ENCODE measurements around the gene CPD.
"Not testable (repeated sequence)": the region's sequence is repeated elsewhere in the genome, so short reads cannot be mapped to it uniquely, and the experiment has no call there.

CPD gene

DNA sequence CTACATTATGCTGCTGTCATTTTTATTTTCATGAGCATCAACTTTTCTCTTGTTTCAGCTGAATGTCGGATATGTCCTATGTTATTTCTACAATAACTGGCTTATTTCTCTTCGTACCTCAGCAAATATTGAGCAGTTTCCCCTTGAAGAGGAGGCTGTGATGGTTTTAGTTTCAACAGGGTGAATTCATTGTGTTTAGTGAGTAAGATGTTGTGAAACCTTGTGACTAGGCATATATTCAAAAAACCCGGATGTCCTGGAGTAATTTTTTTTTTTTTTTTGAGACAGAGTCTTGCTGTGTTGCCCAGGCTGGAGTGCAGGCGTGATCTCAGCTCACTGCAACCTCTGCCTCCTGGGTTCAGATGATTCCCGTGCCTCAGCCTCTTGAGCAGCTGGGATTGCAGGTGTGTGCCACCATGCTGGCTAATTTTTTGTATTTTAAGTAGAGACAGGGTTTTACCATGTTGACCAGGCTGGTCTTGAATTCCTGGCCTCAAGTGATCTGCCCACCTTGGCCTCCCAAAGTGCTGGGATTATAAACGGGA, 11.1 kb downstream of the CPD start:
- H3K27me3 Mint-ChIP-seq, result no peaks in the 10 kb centered on the region
- H3K36me3 Mint-ChIP-seq, result peaks cover 25% of the 10 kb centered on the region
- no peak overlapping the region for H3K27ac Mint-ChIP-seq
- H3K9me3 Mint-ChIP-seq (ENCODE audit: low read depth), result no peaks in the 10 kb centered on the region
- no peak overlapping the region for H3K4me3 Mint-ChIP-seq
- peaks cover 18% of the 10 kb centered on the region for H3K4me1 Mint-ChIP-seq (ENCODE audit: low read depth)

DNA sequence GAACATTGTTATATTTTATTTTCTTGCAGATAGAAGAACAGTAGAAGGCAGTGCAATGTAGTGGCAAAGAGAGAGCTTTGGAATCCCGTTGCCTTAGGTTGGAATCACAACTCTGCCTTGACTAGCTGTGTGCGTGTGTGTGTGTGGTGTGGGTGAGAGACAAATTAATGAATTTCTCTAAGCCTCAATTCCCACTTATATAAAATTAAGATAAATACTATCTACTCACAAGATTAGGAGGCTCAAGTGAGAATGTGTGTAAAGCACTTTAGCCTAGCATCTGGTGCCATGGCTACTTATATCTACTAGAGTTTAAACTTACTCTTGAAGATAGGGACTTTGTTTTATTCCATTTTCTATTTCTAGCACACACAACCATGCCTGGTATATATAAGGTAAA, 12.8 kb downstream of the CPD start:
- Mint-ChIP-seq H3K36me3 (peaks cover 22% of the 10 kb centered on the region), H3K4me1 (ENCODE audit: low read depth) (peaks cover 26% of the 10 kb centered on the region), H3K9me3 (ENCODE audit: low read depth) (no peaks in the 10 kb centered on the region), H3K27ac (no peak overlapping the region), H3K4me3 (no peak overlapping the region), H3K27me3 (no peaks in the 10 kb centered on the region)

DNA sequence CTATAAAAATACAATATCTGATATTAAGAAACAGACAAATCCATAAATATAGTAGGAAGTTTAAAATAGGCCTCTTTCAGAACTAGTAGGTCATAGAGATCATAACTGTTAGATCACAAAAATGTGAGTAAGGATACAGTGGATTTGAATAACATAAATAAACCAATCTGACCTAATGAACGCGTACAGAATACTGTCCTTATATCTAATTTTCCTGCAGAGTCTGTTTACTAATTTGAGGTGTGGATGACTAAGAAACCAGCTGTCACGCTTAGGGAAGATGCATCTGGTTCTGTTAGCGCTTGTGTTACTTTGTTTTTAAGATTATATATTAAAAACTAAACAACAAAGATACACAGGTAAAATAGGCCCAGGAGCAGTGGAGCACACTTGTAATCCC, 14.8 kb downstream of the CPD start:
- H3K36me3 Mint-ChIP-seq, result peaks cover 17% of the 10 kb centered on the region
- H3K4me1 Mint-ChIP-seq (ENCODE audit: low read depth), result peaks cover 30% of the 10 kb centered on the region
- H3K9me3 Mint-ChIP-seq (ENCODE audit: low read depth), result no peaks in the 10 kb centered on the region
- H3K27ac Mint-ChIP-seq, result no peak overlapping the region
- H3K27me3 Mint-ChIP-seq, result no peaks in the 10 kb centered on the region
- H3K4me3 Mint-ChIP-seq, result no peak overlapping the region

DNA sequence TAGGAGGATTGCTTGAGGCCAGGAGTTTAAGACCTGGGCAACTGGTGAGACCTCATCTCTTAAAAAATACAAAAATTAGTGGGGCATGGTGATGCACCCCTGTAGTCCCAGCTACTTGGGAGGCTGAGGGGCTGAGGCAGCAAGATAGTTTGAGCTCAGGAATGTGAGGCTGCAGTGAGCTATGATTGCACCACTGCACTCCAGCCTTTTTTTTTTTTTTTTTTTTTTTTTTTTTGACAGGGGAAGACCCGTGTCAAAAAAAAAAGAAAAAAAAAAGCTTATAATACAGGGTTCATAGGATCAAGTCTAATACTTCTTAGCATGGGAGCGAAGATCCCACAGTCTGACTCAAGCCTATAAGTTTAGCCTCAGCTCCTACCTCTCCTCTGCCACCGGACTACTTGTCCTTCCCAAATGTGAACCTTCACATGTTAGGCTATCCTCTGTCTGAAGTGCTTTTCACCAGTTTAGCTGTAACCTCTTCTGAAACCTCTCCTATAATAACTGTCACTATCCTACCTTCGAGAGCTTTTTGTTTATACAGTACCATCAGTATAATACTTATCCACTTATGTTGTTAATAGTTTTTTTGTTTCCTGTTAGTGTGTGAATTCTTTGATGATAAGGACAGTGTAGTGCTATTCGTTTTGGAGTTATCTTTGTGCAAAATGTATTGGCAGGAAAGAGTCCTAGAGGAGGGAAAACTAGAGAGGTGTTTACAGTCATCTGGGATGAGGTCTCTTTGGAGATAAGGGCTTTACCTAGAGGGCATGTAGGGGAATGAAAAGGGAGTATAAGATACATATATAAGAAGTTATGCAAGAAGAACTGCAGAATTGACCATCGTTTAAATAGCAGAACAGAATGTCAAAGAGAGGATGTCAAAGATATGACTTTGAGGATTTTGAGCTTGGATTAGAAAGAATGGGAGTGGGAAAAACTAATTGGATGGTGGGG, 15.5 kb downstream of the CPD start:
- H3K9me3 Mint-ChIP-seq (ENCODE audit: low read depth), result no peaks in the 10 kb centered on the region
- H3K36me3 Mint-ChIP-seq, result peaks cover 17% of the 10 kb centered on the region
- H3K4me1 Mint-ChIP-seq (ENCODE audit: low read depth), result peaks cover 30% of the 10 kb centered on the region
- no peak overlapping the region for H3K27ac Mint-ChIP-seq
- no peak overlapping the region for H3K4me3 Mint-ChIP-seq
- no peaks in the 10 kb centered on the region for H3K27me3 Mint-ChIP-seq

DNA sequence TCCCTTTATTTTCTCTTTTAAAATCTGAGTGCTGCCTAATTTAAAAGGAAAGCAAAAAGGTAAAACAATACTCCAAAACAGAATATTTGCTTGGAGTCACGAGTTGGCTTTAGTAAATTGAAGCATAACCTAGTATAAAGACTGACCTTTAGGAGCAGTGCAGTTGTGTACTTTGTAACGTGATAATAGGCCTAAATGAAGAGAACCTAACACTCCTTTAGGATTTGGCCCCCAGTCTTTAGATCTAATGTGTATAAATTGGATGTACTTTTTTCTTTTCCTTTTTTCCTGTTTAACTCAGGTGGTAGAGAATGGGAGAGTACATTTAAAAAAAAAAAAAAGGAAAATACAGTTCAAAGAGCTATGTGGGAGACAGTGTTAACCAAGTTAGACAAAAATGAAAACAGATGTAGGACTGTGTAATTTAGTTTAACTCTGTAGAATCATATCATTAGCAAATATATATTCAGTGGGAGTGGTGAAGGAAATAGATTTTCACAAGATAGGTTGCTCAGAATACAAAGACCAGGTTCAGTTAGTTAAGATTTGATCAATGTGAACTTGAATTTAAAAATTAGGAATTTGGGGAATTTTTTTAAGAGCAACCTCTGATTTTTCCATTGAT, 16.8 kb downstream of the CPD start:
- Mint-ChIP-seq H3K36me3 (peaks cover 13% of the 10 kb centered on the region), H3K27me3 (no peaks in the 10 kb centered on the region), H3K4me1 (ENCODE audit: low read depth) (peaks cover 30% of the 10 kb centered on the region), H3K9me3 (ENCODE audit: low read depth) (no peaks in the 10 kb centered on the region), H3K27ac (no peak overlapping the region), H3K4me3 (no peak overlapping the region)

DNA sequence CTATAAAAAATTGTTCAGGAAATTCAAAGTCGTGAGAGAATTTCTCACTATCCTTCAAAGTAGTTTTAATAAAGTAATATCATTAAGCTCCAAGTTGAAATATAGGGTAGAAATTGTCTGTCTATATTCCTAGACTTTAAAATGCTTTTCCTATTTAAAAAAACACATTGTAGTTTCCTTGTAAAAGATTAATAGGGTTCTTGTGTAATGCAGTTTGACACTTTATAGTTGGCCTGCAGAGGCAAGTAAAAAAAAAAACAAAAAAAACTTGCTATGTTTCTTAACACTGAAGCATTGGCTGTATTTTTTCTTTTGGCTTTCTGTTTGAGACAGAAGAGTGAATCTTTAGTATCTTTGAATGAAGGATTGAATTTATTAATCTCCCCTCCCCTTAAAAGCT, 17.4 kb downstream of the CPD start:
- H3K27me3 Mint-ChIP-seq, result no peaks in the 10 kb centered on the region
- no peak overlapping the region for H3K4me3 Mint-ChIP-seq
- peaks cover 30% of the 10 kb centered on the region for H3K4me1 Mint-ChIP-seq (ENCODE audit: low read depth)
- H3K27ac Mint-ChIP-seq, result no peak overlapping the region
- H3K9me3 Mint-ChIP-seq (ENCODE audit: low read depth), result no peaks in the 10 kb centered on the region
- H3K36me3 Mint-ChIP-seq, result peaks cover 11% of the 10 kb centered on the region

DNA sequence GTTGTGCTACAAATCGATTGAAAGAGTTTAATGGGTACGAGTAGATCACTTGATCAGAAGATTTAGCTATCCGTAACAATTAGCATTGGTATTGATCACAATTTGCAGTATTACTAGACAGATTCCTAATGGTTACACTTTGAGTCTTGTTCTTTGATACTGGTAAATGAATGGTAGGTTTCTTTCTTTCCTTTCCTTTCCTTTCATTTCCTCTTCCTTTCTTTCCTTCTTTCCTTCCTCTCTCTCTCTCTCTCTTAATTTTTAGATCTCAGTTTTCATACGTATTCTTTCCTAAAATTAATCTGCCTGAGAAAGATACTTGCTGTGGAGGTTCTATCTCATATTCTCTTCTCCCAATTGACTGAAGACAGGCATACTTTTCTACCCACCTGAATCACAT, 17.9 kb downstream of the CPD start:
- H3K4me1 Mint-ChIP-seq (ENCODE audit: low read depth), result peaks cover 32% of the 10 kb centered on the region
- no peak overlapping the region for H3K27ac Mint-ChIP-seq
- H3K9me3 Mint-ChIP-seq (ENCODE audit: low read depth), result no peaks in the 10 kb centered on the region
- H3K27me3 Mint-ChIP-seq, result no peaks in the 10 kb centered on the region
- H3K4me3 Mint-ChIP-seq, result no peak overlapping the region
- peaks cover 10% of the 10 kb centered on the region for H3K36me3 Mint-ChIP-seq

DNA sequence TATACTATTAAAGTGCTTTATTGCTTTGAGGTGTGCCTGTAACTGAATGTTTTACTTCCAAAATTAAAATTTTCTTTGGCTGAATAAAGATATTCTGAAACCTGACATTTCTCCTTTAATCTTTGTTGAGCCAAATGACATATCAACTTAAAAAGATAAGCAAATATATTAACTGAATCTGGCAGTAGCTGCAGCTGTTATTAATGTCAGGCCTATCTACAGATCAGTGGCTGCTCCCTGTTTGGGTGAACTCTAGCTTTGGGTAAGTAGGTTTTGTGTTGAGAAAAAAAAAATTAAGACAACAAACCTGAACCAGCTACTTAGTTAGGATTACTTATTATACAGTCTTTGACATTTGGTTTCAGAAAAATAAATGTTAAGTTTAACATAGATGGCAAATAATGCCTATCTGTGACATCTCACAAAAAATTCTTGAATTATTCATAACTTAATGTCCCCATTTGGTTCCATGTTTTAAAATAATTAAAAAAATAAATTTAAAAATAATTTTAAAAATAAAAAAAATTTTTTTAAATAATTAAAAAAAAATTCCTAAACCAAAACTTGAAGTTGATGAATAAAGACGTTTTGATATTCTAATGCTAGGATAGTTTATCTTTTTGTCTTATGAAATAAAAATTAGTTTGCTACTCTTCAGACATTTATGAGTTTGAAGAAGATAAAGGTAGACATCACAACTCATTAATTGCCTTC, 19.8 kb downstream of the CPD start:
- Mint-ChIP-seq H3K36me3 (peaks cover 14% of the 10 kb centered on the region), H3K27me3 (no peaks in the 10 kb centered on the region)

DNA sequence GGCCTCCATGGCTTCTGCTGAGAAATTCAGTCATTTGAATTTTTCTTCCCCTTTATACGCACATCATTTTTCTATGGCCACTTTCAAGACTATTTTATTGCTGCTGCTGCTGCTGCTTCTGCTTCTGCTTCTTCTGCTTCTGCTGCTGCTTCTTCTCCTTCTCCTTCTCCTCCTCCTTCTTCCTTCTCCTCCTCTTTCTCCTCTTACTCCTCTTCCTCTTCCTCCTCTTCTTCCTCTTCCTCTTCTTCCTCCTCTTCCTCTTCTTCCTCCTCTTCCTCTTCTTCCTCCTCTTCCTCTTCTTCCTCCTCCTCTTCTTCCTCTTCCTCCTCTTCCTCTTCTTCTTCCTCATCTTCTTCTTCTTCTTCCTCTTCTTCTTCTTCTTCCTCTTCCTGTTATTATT, 22.4 kb downstream of the CPD start:
- Mint-ChIP-seq H3K4me1 (ENCODE audit: low read depth) (peaks cover 28% of the 10 kb centered on the region), H3K9me3 (ENCODE audit: low read depth) (no peaks in the 10 kb centered on the region)

More for the DNA sequence above, 19.8 kb downstream of the CPD start:
- Mint-ChIP-seq H3K9me3 (ENCODE audit: low read depth) (no peaks in the 10 kb centered on the region), H3K4me1 (ENCODE audit: low read depth) (peaks cover 34% of the 10 kb centered on the region), H3K4me3 (no peak overlapping the region), H3K27ac (no peak overlapping the region)

DNA sequence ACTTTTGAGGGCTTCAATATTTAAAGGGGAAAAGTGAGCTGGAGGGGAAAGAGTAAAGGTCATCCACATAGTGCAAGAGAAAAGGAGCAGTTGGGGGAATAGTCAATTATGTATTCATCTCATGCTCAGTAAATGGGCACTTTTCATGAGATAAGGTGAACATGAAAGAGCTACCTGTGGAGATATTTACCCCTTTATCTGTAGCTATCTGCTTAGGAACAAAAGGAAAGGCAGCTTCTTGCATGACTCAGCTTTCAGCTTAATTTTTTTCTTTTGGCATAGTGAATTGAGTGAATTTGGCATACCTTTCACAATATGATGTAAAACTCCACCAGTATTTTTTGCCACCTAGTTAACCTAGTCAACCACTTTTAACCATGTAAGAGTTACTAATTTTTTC, 26.4 kb downstream of the CPD start:
- H3K4me3 Mint-ChIP-seq, result no peak overlapping the region
- H3K36me3 Mint-ChIP-seq, result peaks cover 23% of the 10 kb centered on the region
- no peaks in the 10 kb centered on the region for H3K27me3 Mint-ChIP-seq
- H3K27ac Mint-ChIP-seq, result peak overlapping the region; percentile 16
- H3K9me3 Mint-ChIP-seq (ENCODE audit: low read depth), result no peaks in the 10 kb centered on the region
- H3K4me1 Mint-ChIP-seq (ENCODE audit: low read depth), result peaks cover 41% of the 10 kb centered on the region

More for the DNA sequence above, 22.4 kb downstream of the CPD start:
- H3K27ac Mint-ChIP-seq, result no peak overlapping the region
- no peak overlapping the region for H3K4me3 Mint-ChIP-seq
- H3K36me3 Mint-ChIP-seq, result peaks cover 16% of the 10 kb centered on the region
- no peaks in the 10 kb centered on the region for H3K27me3 Mint-ChIP-seq

DNA sequence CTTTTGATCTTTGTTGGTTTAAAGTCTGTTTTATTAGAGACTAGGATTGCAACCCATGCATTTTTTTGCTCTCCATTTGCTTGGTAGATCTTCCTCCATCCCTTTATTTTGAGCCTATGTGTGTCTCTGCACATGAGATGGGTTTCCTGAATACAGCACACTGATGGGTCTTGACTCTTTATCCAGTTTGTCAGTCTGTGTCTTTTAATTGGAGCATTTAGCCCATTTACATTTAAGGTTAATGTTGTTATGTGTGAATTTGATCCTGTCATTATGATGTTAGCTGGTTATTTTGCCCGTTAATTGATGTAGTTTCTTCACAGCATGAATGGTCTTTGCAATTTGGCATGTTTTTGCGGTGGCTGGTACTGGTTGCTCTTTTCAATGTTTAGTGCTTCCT, 31.9 kb downstream of the CPD start:
- H3K36me3 Mint-ChIP-seq, result peaks cover 21% of the 10 kb centered on the region
- not testable (repeated sequence) for H3K9me3 Mint-ChIP-seq (ENCODE audit: low read depth); H3K27me3 Mint-ChIP-seq; H3K27ac Mint-ChIP-seq; H3K4me3 Mint-ChIP-seq
- peaks cover 52% of the 10 kb centered on the region for H3K4me1 Mint-ChIP-seq (ENCODE audit: low read depth)

DNA sequence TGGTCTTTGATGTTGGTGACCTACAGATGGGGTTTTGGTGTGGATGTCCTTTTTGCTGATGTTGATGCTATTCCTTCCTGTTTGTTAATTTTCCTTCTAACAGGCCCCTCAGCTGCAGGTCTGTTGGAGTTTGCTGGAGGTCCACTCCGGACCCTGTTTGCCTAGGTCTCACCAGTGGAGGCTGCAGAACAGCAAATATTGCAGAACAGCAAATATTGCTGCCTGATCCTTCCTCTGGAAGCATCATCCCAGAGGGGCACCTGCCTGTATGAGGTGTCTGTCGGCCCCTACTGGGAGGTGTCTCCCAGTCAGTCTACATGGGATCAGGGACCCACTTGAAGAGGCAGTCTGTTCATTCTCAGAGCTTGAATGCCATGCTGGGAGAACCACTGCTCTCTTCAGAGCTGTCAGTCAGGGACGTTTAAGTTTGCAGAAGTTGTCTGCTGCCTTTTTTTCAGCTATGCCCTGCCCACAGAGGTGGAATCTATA, 33.3 kb downstream of the CPD start:
- H3K27ac Mint-ChIP-seq; H3K9me3 Mint-ChIP-seq (ENCODE audit: low read depth); H3K4me3 Mint-ChIP-seq; H3K27me3 Mint-ChIP-seq: not testable (repeated sequence)
- Mint-ChIP-seq H3K4me1 (ENCODE audit: low read depth) (peaks cover 55% of the 10 kb centered on the region), H3K36me3 (peaks cover 20% of the 10 kb centered on the region)

DNA sequence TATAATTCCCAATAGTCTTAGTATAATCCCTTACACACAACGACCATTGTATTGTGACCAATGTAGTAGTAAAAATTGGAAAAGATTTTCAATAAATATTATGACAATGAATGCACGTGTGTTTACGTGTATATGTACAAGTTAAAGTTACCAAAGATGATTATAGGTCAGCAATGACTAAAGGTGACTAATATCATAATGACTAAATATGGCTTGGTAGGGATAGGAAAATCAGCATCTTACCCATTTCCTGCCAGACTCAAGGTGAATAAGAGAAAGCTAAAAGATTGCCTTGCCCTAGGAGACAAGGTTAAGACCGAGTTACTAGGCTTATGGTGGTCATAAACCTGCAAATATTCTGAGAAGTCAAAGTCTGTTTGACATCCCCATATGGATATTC, 34.4 kb downstream of the CPD start:
- H3K27ac Mint-ChIP-seq, result peak overlapping the region; percentile 81
- peak overlapping the region; percentile 58 for H3K4me3 Mint-ChIP-seq
- peaks cover 50% of the 10 kb centered on the region for H3K4me1 Mint-ChIP-seq (ENCODE audit: low read depth)
- H3K36me3 Mint-ChIP-seq, result peaks cover 23% of the 10 kb centered on the region
- no peaks in the 10 kb centered on the region for H3K27me3 Mint-ChIP-seq
- no peaks in the 10 kb centered on the region for H3K9me3 Mint-ChIP-seq (ENCODE audit: low read depth)

DNA sequence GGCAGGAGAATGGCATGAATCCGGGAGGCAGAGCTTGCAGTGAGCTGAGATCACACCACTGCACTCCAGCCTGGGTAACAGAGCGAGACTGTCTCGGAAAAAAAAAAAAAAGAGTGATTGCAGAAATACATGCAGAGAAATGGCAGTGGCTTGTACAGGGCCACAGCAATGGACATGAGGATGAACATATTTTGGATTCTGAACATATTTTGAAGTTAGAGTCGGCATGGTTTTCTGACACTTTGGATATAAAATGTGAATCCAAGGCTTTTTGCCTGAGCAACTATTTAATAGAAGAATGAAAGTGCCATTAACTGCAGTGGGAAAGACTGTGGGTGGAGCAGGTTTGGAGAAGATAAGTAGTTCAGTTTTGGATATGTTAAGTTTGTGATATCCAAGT, 35.8 kb downstream of the CPD start:
- no peaks in the 10 kb centered on the region for H3K9me3 Mint-ChIP-seq (ENCODE audit: low read depth)
- H3K27ac Mint-ChIP-seq, result peak overlapping the region; percentile 72
- H3K27me3 Mint-ChIP-seq, result no peaks in the 10 kb centered on the region
- peaks cover 40% of the 10 kb centered on the region for H3K4me1 Mint-ChIP-seq (ENCODE audit: low read depth)
- H3K4me3 Mint-ChIP-seq, result no peak overlapping the region
- peaks cover 19% of the 10 kb centered on the region for H3K36me3 Mint-ChIP-seq

DNA sequence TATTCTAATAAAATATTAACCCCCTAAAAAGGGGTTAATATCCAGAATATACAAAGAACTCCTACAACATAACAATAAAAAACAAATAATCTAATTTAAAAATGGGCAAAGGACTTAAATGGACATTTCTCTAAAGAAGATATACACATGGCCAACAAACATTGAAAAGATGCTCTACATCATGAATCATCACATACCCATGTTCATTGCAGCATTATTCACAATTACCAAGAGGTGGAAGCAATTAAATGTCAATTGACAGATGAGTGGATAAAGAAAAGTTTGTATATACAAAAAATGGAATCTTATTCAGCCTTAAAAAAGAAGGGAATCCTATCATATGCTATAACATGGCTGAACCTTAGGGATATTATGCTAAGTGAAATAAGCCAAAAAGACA, 36.8 kb downstream of the CPD start:
- Mint-ChIP-seq H3K4me3 (no peak overlapping the region), H3K9me3 (ENCODE audit: low read depth) (no peaks in the 10 kb centered on the region), H3K27ac (no peak overlapping the region), H3K4me1 (ENCODE audit: low read depth) (peaks cover 36% of the 10 kb centered on the region), H3K36me3 (peaks cover 19% of the 10 kb centered on the region), H3K27me3 (no peaks in the 10 kb centered on the region)

Measured in activated naive CD8-positive, alpha-beta T cell (primary cell).